Measurements from ENCODE around the gene RPS6KA2. TPM values are rescaled to one million over a fixed set of nuclear protein-coding genes. Genes with fewer than 3 reads are reported as not detected.
"Not testable (repeated sequence)": the region's sequence is repeated elsewhere in the genome, so short reads cannot be mapped to it uniquely, and the experiment has no call there.

RPS6KA2 gene
- total RNA-seq, 2 donors from 2014 or later, result 78.6 to 131 TPM

DNA sequence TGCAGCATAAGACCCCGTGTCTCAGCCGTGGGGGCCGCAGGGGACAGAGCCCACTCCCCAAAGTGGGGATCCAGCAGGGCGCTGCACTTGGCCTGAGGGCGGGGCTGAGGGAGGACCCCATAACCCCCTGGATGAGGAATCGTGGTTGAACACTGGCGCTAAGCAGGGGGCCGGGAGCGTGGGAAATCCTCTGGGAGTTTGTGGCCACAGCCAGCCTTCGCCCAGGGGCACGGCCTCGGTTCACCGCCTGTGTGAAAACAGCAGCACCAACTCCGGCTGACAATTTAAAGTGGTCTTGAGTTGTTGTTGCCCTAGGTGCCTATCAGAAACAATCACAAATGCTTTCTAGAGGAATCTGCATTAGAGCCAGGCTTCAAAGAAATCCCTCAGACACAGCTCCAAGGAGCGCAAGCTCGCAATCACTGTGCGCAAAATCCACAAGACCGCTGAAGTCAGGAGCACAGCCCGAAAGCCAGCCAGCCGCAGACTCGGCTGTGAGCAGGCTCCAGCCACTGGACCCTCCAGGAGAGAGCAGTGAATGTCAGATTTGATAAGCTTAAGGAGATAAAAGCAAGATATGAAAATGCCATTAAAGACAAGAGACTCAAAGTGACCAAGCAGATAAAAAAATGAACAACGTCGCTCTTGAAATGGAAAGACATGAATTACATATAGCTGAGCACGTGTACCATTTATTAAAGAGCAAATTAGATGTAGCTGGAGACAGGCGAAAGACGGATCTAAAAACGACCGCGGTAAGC is 10.9 kb upstream of the RPS6KA2 start:
- TF ChIP-seq, protein P1, sequence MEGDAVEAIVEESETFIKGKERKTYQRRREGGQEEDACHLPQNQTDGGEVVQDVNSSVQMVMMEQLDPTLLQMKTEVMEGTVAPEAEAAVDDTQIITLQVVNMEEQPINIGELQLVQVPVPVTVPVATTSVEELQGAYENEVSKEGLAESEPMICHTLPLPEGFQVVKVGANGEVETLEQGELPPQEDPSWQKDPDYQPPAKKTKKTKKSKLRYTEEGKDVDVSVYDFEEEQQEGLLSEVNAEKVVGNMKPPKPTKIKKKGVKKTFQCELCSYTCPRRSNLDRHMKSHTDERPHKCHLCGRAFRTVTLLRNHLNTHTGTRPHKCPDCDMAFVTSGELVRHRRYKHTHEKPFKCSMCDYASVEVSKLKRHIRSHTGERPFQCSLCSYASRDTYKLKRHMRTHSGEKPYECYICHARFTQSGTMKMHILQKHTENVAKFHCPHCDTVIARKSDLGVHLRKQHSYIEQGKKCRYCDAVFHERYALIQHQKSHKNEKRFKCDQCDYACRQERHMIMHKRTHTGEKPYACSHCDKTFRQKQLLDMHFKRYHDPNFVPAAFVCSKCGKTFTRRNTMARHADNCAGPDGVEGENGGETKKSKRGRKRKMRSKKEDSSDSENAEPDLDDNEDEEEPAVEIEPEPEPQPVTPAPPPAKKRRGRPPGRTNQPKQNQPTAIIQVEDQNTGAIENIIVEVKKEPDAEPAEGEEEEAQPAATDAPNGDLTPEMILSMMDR (IDR thresholded peaks at IDR 0.05), result no peak
- peak; percentile 34 for DNase-seq (ENCODE audit: low spot score)
- peaks cover 0 to 73% of the 10 kb centered on the region in 2 donors for H3K4me1 ChIP-seq
- H3K4me3 ChIP-seq, result no peak overlapping the region
- no peak overlapping the region for H3K27ac ChIP-seq
- H3K27me3 ChIP-seq, result no peaks in the 10 kb centered on the region
- H3K9me3 ChIP-seq, result peaks cover 0 to 4% of the 10 kb centered on the region in 2 donors
- H3K36me3 ChIP-seq, result no peaks in the 10 kb centered on the region

DNA sequence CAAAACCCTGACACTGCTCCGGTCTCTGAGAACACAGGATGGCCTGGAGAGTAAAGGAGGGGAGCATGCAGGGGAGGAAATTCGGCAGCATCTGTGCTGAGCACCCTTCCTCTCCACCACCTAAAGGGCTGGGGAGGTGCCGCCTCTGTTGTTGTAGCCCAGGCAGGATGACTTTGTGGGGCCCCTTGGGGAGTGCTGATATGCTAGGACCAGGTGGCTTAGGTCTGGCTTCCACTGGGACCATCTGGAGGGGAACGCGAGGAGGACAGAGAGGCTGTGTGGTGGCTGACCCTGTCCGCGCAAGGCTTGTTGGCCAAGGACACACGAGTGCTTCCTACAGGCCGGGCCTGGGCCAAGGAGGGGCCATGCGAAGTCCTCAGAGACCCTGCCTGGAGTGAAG is 9.9 kb upstream of the RPS6KA2 start:
- Histone ChIP-seq H3K4me3 (no peak overlapping the region), H3K27ac (peak overlapping the region; percentile 54 to 64)
- no peak for DNase-seq (ENCODE audit: low spot score)

DNA sequence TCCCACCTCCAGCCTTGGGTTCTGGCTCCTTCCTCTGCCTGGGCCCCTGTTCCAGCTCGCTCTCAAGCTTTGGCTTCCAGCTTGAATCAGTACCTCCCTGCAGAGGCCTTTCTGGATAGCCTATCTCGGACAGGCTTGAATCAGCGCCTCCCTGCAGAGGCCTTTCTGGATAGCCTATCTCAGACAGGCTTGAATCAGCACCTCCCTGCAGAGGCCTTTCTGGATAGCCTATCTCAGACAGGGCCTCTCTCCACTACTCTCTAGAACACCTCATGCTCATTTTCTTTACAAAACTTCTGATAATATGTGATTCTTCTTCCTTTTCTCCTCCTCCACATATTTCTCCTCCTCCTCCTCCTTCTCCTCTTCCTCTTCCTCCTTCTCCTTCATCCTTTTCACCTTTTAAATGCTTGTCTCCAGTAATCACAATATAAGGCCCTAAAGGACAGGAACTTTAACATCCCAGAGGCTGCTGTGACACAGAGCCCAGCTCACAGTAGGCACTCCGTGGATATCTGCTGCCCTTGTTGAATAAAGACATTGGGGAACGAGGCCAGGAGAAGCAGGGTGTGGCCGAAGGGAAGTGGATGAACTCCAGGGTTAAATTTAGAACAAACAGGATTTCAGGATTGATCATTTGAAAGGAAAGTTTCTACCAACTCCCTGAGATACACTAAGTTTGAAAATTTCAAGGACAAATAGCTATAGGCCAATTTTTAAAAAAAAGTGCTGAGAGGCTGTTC is 9.3 kb upstream of the RPS6KA2 start:
- TF ChIP-seq, protein P1 (IDR thresholded peaks at IDR 0.05), result no peak
- Histone ChIP-seq H3K27ac (peak overlapping the region; percentile 54 to 64), H3K9me3 (no peaks in the 10 kb centered on the region), H3K4me1 (peaks cover 0 to 77% of the 10 kb centered on the region in 2 donors), H3K36me3 (no peaks in the 10 kb centered on the region), H3K4me3 (no peak overlapping the region), H3K27me3 (no peaks in the 10 kb centered on the region)
- no peak for DNase-seq (ENCODE audit: low spot score)

More for the DNA sequence above, 9.9 kb upstream of the RPS6KA2 start:
- Histone ChIP-seq H3K4me1 (peaks cover 0 to 77% of the 10 kb centered on the region in 2 donors), H3K36me3 (no peaks in the 10 kb centered on the region), H3K27me3 (no peaks in the 10 kb centered on the region), H3K9me3 (no peaks in the 10 kb centered on the region)
- TF ChIP-seq, protein P1 (IDR thresholded peaks at IDR 0.05), result no peak

DNA sequence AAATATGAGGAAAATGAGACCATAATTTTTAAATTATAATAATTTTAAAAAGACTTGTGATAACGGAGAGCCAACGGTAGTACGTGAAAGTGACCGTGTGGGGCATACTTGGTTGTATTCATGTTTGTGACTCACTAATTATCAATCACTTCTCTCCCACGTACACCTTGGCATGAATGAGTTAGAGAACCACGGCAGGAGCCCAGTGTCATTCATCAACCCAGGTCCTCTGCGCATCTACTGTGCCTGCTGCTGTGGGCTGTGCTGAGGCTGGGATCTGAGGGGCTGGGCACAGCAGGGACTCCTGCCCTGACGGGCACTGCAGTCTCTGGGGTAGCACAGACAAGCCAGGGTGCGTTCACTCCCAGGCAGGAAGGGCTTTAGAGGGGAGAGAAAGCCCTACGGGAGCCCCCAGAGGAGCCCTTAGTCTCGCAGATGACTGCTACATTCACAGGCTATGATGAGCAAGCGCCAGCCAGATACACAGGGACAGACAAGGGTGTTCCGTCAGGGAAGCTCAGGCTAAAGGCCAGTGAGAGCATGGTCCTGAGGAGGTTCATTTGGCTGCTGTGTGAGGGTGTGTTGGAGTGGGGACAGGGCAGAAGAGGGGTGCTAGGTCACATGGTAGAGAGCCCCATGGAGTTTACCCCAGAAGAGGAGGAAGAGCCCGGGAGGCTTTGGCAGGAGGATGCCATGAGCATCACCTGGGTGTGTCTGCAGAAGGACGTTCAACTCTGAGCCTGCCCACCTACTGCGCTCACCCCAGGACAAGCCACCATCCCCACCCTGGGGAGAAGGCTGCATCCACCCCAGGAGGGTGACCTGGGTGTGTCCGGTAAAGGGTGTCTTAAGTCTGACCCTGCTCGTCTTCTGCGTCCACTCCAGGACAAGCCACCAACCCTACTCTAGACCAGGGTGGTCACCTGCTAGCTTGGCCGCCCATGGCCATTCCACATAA is 8.2 kb upstream of the RPS6KA2 start:
- Histone ChIP-seq H3K27me3 (no peaks in the 10 kb centered on the region), H3K36me3 (no peaks in the 10 kb centered on the region), H3K27ac (peak overlapping the region; percentile 54 to 64), H3K9me3 (no peaks in the 10 kb centered on the region), H3K4me1 (peaks cover 0 to 69% of the 10 kb centered on the region in 2 donors), H3K4me3 (no peak overlapping the region)
- TF ChIP-seq, protein P1 (IDR thresholded peaks at IDR 0.05), result no peak
- DNase-seq (ENCODE audit: low spot score), result no peak

DNA sequence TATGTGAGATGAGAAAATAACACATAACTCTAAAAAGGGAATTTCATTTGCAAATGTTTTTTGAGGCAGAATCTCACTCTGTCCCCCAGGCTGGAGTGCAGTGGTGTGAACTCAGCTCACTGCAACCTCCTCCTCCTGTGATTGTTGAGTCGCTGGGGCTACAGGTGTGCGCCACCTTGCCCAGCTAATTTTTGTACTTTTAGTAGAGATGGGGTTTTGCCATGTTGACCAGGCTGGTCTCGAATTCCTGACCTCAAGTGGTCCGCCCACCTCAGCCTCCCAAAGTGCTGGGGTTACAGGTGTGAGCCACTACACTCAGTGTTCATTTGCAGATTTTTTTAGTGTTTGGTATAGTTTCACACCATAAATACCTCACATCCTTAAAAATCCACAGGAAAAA is 7.5 kb upstream of the RPS6KA2 start:
- H3K27me3 ChIP-seq; H3K9me3 ChIP-seq; DNase-seq (ENCODE audit: low spot score); H3K4me3 ChIP-seq; H3K36me3 ChIP-seq: not testable (repeated sequence)
- Histone ChIP-seq H3K27ac (peak overlapping the region; percentile 74 to 75), H3K4me1 (peaks cover 0 to 62% of the 10 kb centered on the region in 2 donors)

Data from right atrium auricular region (tissue), 2 donors.